ENCODE data around the gene SHISAL1. TPM values are rescaled to one million over a fixed set of nuclear protein-coding genes. Genes with fewer than 3 reads are reported as not detected.

SHISAL1 gene
- total and polyA plus RNA-seq, 2 donors (not counting 1 experiment from before 2014, with no cell fraction given): not detected

- Histone ChIP-seq H3K36me3 (replicated peaks in 1 of 2; ENCODE audit: control extremely low read depth in 1 of 2, control insufficient read depth in 1 of 2, extremely low read depth in 1 of 2, insufficient read depth in 2 of 2, low read length in 1 of 2) (no peaks in the 10 kb centered on the region), H3K27ac (ENCODE audit: low read length in 2 of 2) (no peak overlapping the region), H4K20me1 (ENCODE audit: control insufficient read depth, insufficient read depth, low read length, poor library complexity, severe bottlenecking) (no peaks in the 10 kb centered on the region), H3K4me3 (ENCODE audit: control extremely low read depth in 1 of 5, extremely low read depth in 1 of 5, insufficient read depth in 1 of 5, low read depth in 2 of 5, low read length in 4 of 5) (no peak overlapping the region), H3K9ac (ENCODE audit: low read length) (no peak overlapping the region), H2AFZ (ENCODE audit: insufficient read depth, low read depth, low read length, poor library complexity, severe bottlenecking) (no peak overlapping the region), H3K27me3 (replicated peaks in 1 of 4; ENCODE audit: control extremely low read depth in 1 of 4, control insufficient read depth in 3 of 4, insufficient read depth in 4 of 4, low read length in 3 of 4) (no peaks in the 10 kb centered on the region), H3K4me2 (replicated peaks; ENCODE audit: low read depth, low read length, poor library complexity, severe bottlenecking) (no peak overlapping the region), H3K79me2 (ENCODE audit: control insufficient read depth, insufficient read depth, low read length) (no peaks in the 10 kb centered on the region), H3K9me3 (ENCODE audit: control extremely low read depth in 1 of 3, control insufficient read depth in 2 of 3, insufficient read depth in 1 of 3, low read length in 2 of 3) (peaks cover 0 to 3% (median 0%) of the 10 kb centered on the region in 3 donors), H3K4me1 (ENCODE audit: control insufficient read depth in 2 of 2, insufficient read depth in 2 of 2, low read length in 2 of 2) (no peaks in the 10 kb centered on the region)
- 80% methylated on average over 14 of the region's 14 CpGs for WGBS (ENCODE audit: insufficient coverage)
- no peak for TF ChIP-seq EZH2 (IDR thresholded peaks at IDR 0.05; ENCODE audit: borderline replicate concordance, insufficient read depth, low read depth, low read length, poor library complexity, severe bottlenecking)
- TF ChIP-seq CTCF (IDR thresholded peaks at IDR 0.05): no peak
- Mint-ChIP-seq H3K27me3 (peaks cover 31% of the 10 kb centered on the region), H3K4me3 (no peak overlapping the region), H3K4me1 (no peaks in the 10 kb centered on the region), H3K27ac (no peak overlapping the region), H3K9me3 (ENCODE audit: insufficient read depth) (no peaks in the 10 kb centered on the region)
- no peak for ATAC-seq (ENCODE audit: low read depth)
- POLR2A ChIA-PET: no interaction called here
- CTCF ChIA-PET: no interaction called here
- intact Hi-C loops (cut with micrococcal nuclease): no loop called here
- DNase-seq: no peak
Measured at GRCh38 chr22:44261164-44261860, 51.4 kb downstream of the SHISAL1 start.

- no peak for DNase-seq
- intact Hi-C loops (cut with micrococcal nuclease): no loop called here
- no peak for ATAC-seq (ENCODE audit: low read depth)
Measured at GRCh38 chr22:44260216-44261035, 52.3 kb downstream of the SHISAL1 start.

More at GRCh38 chr22:44260216-44261035, 52.3 kb downstream of the SHISAL1 start:
- CTCF ChIA-PET: no interaction called here
- Histone ChIP-seq H3K9me3 (ENCODE audit: control extremely low read depth in 1 of 3, control insufficient read depth in 2 of 3, insufficient read depth in 1 of 3, low read length in 2 of 3) (peaks cover 0 to 3% (median 0%) of the 10 kb centered on the region in 3 donors), H2AFZ (ENCODE audit: insufficient read depth, low read depth, low read length, poor library complexity, severe bottlenecking) (no peak overlapping the region), H3K79me2 (ENCODE audit: control insufficient read depth, insufficient read depth, low read length) (no peaks in the 10 kb centered on the region), H3K4me1 (ENCODE audit: control insufficient read depth in 2 of 2, insufficient read depth in 2 of 2, low read length in 2 of 2) (no peaks in the 10 kb centered on the region), H3K9ac (ENCODE audit: low read length) (no peak overlapping the region), H3K4me2 (replicated peaks; ENCODE audit: low read depth, low read length, poor library complexity, severe bottlenecking) (no peak overlapping the region), H4K20me1 (ENCODE audit: control insufficient read depth, insufficient read depth, low read length, poor library complexity, severe bottlenecking) (no peaks in the 10 kb centered on the region), H3K4me3 (ENCODE audit: control extremely low read depth in 1 of 5, extremely low read depth in 1 of 5, insufficient read depth in 1 of 5, low read depth in 2 of 5, low read length in 4 of 5) (no peak overlapping the region), H3K27ac (ENCODE audit: low read length in 2 of 2) (no peak overlapping the region), H3K27me3 (replicated peaks in 1 of 4; ENCODE audit: control extremely low read depth in 1 of 4, control insufficient read depth in 3 of 4, insufficient read depth in 4 of 4, low read length in 3 of 4) (peaks cover 0 to 2% (median 0%) of the 10 kb centered on the region in 4 experiments), H3K36me3 (replicated peaks in 1 of 2; ENCODE audit: control extremely low read depth in 1 of 2, control insufficient read depth in 1 of 2, extremely low read depth in 1 of 2, insufficient read depth in 2 of 2, low read length in 1 of 2) (no peaks in the 10 kb centered on the region)
- no peaks in the 10 kb centered on the region for H3K9me3 Mint-ChIP-seq (ENCODE audit: insufficient read depth)
- POLR2A ChIA-PET: no interaction called here
- no peak overlapping the region for H3K27ac Mint-ChIP-seq
- H3K4me1 Mint-ChIP-seq: no peaks in the 10 kb centered on the region
- no peak overlapping the region for H3K4me3 Mint-ChIP-seq
- 78% methylated on average over 14 of the region's 16 CpGs for WGBS (ENCODE audit: insufficient coverage)
- H3K27me3 Mint-ChIP-seq: peaks cover 30% of the 10 kb centered on the region
- TF ChIP-seq EZH2 (IDR thresholded peaks at IDR 0.05; ENCODE audit: borderline replicate concordance, insufficient read depth, low read depth, low read length, poor library complexity, severe bottlenecking) (no peak), CTCF (IDR thresholded peaks at IDR 0.05) (no peak)
